GM11168 (cell line): Measurements from ENCODE around the gene GRIP2.

Experiments used
- in situ Hi-C: fragments of 300-500 bp; cut with MboI; formaldehyde crosslinking; loops from one replicate; pipeline ENCODE4 v1.12.0; 2022; ENCODE audit warnings: low sequenced_read_pairs; ENCODE audit not compliant: unreplicated experiment

Gene GRIP2

GRCh38 chr3:14562121-14562890 is 22.2 kb upstream of the GRIP2 start:
- in situ Hi-C loops: no loop called here

- in situ Hi-C loops: no loop called here
Measured at GRCh38 chr3:14561051-14561960, 21.2 kb upstream of the GRIP2 start.

GRCh38 chr3:14560110-14560509 is 20.0 kb upstream of the GRIP2 start:
- in situ Hi-C loops: no loop called here

DNA sequence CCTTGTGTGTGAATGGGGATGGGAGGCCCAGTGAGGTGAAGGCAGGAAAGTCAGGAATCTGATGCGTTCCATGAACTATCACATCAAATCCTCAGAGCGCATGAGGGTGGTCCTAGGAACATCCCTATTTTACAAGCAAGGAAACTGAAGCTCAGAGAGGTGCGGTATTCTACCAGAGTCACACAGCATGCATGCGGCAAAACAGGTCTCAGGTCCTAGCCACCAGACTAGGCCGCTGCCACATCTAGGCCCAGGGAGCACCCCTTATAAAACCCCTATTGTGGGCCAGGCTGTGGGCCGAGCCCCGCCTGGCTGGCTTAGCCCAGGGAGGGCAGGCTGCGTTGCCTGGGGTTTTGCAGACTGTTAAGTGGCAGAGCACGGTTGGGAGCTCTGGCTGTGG is 17.9 kb upstream of the GRIP2 start:
- in situ Hi-C loops: no loop called here

DNA sequence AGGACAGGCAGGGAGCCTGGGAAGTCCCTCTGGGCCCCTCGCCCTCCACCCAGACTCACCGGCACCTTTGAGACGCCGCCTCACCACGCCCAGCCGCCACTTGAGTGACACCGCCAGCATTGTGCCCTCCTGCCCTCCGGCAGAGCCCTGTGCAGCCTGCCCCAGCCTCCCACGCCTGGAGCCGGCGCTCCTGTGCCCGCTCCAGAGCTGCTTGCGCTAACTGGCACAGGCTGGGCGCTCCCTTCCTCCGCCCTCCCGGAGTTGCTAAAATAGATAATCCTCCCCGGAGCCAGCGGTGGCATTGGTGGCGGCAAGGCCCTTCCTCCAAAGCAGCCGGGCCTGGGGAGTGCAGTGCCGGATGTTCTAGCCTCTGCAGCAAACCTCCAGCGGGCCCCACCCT is 15.7 kb upstream of the GRIP2 start:
- in situ Hi-C loops: no loop called here

- in situ Hi-C loops: no loop called here
Measured at GRCh38 chr3:14554715-14555114, 14.6 kb upstream of the GRIP2 start.

GRCh38 chr3:14553871-14554270 is 13.7 kb upstream of the GRIP2 start:
- in situ Hi-C loops: no loop called here

DNA sequence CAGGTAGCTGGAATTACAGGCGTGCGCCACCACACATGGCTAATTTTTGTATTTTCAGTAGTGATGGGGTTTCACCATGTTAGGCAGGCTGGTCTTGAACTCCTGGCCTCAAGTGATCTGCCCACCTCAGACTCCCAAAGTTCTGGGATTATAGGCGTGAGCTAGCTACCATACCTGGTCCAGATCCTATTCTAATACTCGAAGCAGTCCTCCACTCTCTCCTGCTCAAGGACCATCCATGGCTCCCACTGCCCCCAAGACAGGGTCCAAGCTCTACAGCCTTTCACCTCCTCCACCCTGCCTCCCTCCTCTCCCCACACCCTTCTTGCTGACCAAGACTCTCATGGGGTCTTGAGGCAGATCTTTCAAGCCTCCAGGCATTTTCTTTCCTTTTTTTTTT is 12.6 kb upstream of the GRIP2 start:
- in situ Hi-C loops: no loop called here

DNA sequence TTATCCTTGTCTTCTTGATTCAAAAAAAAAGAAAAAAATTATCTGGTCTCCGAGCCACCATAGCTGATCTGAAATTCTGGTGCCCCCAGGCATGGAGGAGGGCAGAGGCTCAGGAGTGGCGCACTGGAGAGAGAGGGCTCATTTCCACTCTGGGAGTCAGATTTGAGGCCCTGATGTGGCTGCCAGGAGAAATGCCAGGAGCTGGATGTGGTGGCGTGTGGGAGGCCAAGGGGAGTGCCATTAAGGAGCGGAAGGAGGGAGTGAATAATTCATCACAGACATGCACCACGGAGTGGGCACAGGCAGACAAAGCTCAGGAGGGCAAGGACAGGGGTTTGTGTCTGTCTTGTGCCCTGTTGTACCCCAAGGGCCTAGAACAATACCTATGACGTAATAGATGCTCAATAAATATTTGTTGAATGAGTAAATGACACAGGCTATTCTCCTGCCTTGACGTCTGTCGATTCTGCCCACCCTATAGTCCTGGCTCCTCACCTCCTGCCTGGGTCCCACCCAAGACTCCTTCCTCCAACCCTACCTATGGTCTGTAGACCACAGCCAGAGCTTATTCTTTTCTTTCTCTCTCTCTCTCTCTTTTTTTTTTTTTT is 12.0 kb upstream of the GRIP2 start:
- in situ Hi-C loops: no loop called here

GRCh38 chr3:14550651-14551611 is 10.8 kb upstream of the GRIP2 start:
- in situ Hi-C loops: no loop called here

DNA sequence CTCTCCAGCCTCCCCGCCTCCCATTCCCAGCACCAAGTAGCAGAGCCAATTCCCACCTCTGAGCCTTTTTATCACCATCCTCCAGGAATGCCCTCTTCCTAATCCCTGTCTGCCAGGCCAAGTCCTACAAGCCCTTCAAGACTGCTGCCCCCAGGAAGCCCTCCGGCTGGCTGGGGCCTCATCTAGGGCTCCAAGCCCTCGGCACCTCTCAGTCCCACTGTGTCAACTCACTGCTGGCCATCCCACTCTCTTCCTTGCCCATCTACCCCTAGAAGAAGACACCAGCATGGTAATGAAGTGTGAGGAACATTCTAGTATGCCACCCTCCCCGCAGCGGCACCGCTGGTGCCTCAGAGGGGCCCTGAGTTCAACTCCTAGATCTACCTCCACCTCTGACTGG is 10.0 kb upstream of the GRIP2 start:
- in situ Hi-C loops: no loop called here

GRCh38 chr3:14549256-14549919 is 9.2 kb upstream of the GRIP2 start:
- in situ Hi-C loops: no loop called here

DNA sequence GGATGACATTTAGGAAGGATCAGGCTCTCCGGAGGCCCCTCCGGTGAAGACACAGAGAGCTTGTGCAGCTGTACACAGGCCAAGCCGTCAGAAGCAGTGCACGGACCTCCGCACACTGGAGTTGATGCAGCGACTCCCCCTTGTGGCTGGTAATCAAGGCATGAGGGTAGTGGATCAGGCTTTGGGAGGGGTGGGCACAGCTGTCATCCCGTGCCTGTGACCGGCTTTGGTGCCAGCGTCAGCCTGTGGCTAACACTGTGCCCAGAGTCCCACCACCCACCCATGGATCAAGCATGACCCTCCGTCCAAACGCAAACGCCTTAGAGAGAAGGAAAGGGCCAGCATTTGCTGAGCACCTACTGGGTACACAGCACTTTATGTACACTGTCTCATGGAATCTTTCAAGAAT is 8.2 kb upstream of the GRIP2 start:
- in situ Hi-C loops: no loop called here

GRCh38 chr3:14547693-14548092 is 7.6 kb upstream of the GRIP2 start:
- in situ Hi-C loops: no loop called here

- in situ Hi-C loops: no loop called here
Measured at GRCh38 chr3:14546041-14546440, 5.9 kb upstream of the GRIP2 start.

- in situ Hi-C loops: no loop called here
Measured at GRCh38 chr3:14545251-14545635, 5.1 kb upstream of the GRIP2 start.

- in situ Hi-C loops: no loop called here
Measured at GRCh38 chr3:14544282-14545250, 4.4 kb upstream of the GRIP2 start.

- in situ Hi-C loops: no loop called here
Measured at GRCh38 chr3:14543446-14543845, 3.3 kb upstream of the GRIP2 start.
